ENCODE measurements around the gene NPAS3. TPM values are rescaled to one million over a fixed set of nuclear protein-coding genes. Genes with fewer than 3 reads are reported as not detected.

The NPAS3 gene
- total RNA-seq, 3 donors from 2014 or later = 0.26 TPM; not detected in 2

DNA sequence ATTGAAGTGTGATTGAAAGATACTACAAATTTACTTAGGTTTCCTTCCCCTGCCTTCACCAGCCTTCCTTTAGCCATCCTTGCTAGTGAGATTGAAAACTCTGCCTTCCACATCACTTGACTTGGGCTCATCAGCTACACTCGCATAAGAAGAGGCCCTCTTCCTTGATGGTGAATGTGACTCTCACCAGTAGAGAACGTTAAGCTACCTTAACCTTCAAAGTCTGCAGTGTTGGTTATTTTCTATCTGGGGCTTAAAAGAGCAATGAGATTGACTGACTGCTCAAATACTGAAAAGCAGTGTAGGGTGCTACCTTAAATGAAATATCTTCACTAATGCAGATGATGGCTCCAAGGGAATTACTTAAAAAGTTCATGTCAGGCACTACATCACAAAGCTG is 740.3 kb downstream of the NPAS3 start:
- DNase-seq (no peak), ATAC-seq (no peak)
- no peaks in the 10 kb centered on the region for H3K36me3 Mint-ChIP-seq (ENCODE audit: insufficient read depth)
- no peaks in the 10 kb centered on the region for H3K27me3 Mint-ChIP-seq (ENCODE audit: low read depth)
- H3K4me3 Mint-ChIP-seq = no peak overlapping the region
- H3K9me3 Mint-ChIP-seq = no peaks in the 10 kb centered on the region
- no peaks in the 10 kb centered on the region for H3K4me1 Mint-ChIP-seq (ENCODE audit: low read depth)

DNA sequence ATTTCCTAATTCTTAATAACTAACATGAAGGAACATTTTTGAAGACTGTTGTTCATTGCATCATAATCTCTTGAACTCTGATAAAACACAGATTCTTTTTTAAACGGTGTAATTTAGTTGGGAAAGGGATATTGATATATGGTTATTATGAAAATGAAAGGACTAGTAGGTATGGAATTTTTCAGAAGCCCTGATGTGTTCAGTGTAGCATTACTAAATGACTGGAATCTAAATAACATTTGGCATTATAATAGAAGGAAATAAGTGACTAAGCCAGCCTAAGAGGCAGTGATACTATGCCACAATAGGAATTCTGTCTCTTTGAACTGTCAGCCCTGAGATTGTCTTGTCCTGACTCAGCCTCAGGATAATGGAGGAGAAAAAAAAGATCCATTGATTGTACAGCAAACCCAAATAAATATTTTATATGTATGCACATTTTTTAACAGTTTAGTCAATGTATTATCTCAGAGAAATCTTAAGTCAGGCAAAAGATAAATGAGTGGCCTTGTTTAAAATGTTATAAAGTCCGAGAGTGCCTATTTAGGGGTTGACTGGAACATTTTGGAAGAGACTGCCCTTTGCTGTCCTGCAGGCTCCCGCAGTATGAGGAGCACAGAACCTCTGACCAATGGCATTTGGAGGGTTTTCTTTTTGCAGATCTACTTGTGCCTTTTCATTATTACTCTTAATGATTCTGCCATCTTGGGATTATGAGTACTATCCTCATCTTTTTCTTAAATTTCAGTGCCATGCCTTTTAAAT is 741.0 kb downstream of the NPAS3 start:
- H3K4me3 Mint-ChIP-seq = no peak overlapping the region
- no peak for ATAC-seq
- no peaks in the 10 kb centered on the region for H3K36me3 Mint-ChIP-seq (ENCODE audit: insufficient read depth)
- H3K27me3 Mint-ChIP-seq (ENCODE audit: low read depth) = no peaks in the 10 kb centered on the region
- H3K4me1 Mint-ChIP-seq (ENCODE audit: low read depth) = no peaks in the 10 kb centered on the region
- no peaks in the 10 kb centered on the region for H3K9me3 Mint-ChIP-seq
- DNase-seq = no peak

DNA sequence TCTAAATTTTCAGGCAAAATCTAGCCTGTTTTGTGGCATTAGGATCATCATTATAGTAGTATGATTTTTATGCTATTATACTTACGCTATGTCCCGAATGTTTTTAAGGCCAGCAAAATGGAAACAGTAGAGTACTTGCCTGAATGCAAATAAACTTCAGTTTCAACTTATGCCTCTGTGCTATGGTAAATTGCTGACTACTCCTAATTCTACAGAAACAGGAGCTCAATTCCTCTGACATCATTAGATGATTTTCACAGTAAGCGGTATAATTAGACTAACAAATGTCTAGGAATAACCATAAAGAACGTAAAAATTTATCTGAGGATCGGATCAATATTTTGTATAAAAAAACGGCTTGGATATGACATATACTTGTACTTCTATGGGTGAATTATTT is 742.2 kb downstream of the NPAS3 start:
- no peak overlapping the region for H3K4me3 Mint-ChIP-seq
- H3K9me3 Mint-ChIP-seq = no peaks in the 10 kb centered on the region
- DNase-seq = no peak
- H3K27me3 Mint-ChIP-seq (ENCODE audit: low read depth) = no peaks in the 10 kb centered on the region
- H3K36me3 Mint-ChIP-seq (ENCODE audit: insufficient read depth) = no peaks in the 10 kb centered on the region
- no peak for ATAC-seq
- H3K4me1 Mint-ChIP-seq (ENCODE audit: low read depth) = no peaks in the 10 kb centered on the region

DNA sequence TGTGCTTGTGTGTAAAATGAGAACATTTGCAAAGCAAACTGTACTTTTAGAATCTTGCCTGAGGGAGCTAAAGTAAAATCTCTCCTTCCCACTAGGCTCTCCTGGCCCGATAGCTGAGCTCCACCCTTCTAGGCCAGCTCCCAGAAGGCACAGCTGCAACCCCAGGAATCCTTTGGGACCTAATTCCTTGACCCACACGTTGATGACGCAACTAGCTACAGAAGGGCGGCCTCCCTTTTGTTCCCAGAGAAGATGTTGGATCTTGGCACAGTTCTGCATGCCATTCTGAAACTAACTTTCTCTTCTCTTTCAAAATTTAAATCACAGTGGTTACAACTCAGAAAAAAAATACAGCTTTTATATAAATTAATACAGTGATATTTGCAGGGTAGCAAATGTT is 744.1 kb downstream of the NPAS3 start:
- Mint-ChIP-seq H3K4me3 (no peak overlapping the region), H3K36me3 (ENCODE audit: insufficient read depth) (no peaks in the 10 kb centered on the region), H3K9me3 (no peaks in the 10 kb centered on the region), H3K27me3 (ENCODE audit: low read depth) (no peaks in the 10 kb centered on the region), H3K4me1 (ENCODE audit: low read depth) (no peaks in the 10 kb centered on the region)
- no peak for DNase-seq
- ATAC-seq = no peak

DNA sequence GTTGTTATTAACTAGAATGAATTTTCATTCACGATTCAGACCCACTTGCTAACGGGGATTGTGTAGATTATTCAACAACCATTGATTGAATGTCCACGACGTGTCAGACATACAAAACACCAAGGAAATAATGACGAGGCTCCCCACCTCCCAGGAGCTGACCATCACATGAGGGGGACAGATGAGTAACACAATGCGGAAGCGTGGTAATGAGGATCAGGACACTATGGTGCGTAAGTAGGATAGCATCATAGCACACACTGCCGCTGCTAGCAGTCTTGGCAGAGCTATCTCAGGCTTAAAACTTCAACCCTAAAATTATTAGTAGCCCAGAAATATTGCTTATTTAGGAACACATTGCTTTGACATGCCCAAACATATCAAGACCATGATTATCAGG is 746.3 kb downstream of the NPAS3 start:
- ATAC-seq (no peak), DNase-seq (no peak)
- H3K4me3 Mint-ChIP-seq = no peak overlapping the region

DNA sequence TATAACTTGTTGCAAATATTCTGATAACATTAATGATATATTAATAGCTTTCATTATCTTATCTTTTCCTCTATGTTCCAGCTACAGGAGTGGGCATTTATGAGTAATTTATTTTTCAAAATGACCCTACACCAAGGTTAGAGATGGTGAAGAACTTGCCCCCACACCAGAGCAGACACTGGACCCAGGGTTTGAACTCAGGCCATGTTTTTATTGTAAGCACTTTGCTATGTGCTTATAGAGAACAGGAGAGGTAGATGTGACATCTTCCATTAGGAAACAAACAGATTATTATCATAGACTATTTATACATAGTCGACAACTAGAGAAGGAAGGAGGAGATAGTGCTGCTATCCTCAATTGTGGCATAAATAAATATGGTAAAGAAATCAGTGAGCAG is 747.0 kb downstream of the NPAS3 start:
- no peaks in the 10 kb centered on the region for H3K27me3 Mint-ChIP-seq (ENCODE audit: low read depth)
- no peak for DNase-seq
- no peaks in the 10 kb centered on the region for H3K36me3 Mint-ChIP-seq (ENCODE audit: insufficient read depth)
- no peaks in the 10 kb centered on the region for H3K9me3 Mint-ChIP-seq
- no peak for ATAC-seq
- H3K4me3 Mint-ChIP-seq = no peak overlapping the region
- no peaks in the 10 kb centered on the region for H3K4me1 Mint-ChIP-seq (ENCODE audit: low read depth)

More for the DNA sequence above, 746.3 kb downstream of the NPAS3 start:
- Mint-ChIP-seq H3K27me3 (ENCODE audit: low read depth) (no peaks in the 10 kb centered on the region), H3K36me3 (ENCODE audit: insufficient read depth) (no peaks in the 10 kb centered on the region), H3K4me1 (ENCODE audit: low read depth) (no peaks in the 10 kb centered on the region), H3K9me3 (no peaks in the 10 kb centered on the region)

DNA sequence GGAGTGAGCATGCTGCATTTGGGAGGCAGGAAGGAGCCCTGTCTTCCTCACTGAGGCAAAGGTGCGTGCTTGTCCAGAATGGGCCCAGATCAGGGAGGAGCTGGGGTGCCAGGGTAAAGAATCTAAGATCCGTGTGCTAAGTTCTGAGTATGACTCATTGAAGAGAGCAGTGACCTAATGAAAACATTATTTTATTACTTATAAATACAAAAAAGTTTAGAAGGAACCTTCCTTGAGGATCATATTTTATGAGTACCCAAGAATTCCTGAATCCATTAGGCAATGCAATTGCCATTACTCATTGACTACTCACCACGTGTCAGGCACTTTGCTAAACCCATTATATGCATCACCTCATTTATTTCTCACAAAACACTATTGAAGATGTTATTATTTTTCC is 747.5 kb downstream of the NPAS3 start:
- Mint-ChIP-seq H3K36me3 (ENCODE audit: insufficient read depth) (no peaks in the 10 kb centered on the region), H3K4me3 (no peak overlapping the region), H3K27me3 (ENCODE audit: low read depth) (no peaks in the 10 kb centered on the region), H3K9me3 (no peaks in the 10 kb centered on the region), H3K4me1 (ENCODE audit: low read depth) (no peaks in the 10 kb centered on the region)
- ATAC-seq (no peak), DNase-seq (no peak)

DNA sequence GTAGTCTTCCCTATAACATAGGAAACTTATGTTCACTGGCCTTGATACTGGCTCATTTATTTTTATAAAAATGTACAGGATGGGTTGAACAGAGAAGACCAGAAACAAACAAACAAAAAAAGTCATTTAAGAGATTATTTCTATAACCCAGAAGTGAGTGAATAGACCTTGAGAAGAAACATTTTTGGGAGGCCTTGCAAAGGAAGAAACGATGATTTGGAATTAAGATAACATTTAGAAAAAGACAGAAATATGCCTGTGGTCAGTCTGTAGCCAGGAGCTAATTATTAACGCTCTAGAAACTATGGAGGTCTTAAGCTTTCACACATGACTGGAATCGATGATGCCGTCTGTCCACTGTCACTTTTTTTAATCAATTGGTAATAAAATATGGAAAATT is 748.2 kb downstream of the NPAS3 start:
- Mint-ChIP-seq H3K36me3 (ENCODE audit: insufficient read depth) (no peaks in the 10 kb centered on the region), H3K4me3 (no peak overlapping the region), H3K4me1 (ENCODE audit: low read depth) (no peaks in the 10 kb centered on the region), H3K9me3 (no peaks in the 10 kb centered on the region), H3K27me3 (ENCODE audit: low read depth) (no peaks in the 10 kb centered on the region)
- DNase-seq (no peak), ATAC-seq (no peak)

DNA sequence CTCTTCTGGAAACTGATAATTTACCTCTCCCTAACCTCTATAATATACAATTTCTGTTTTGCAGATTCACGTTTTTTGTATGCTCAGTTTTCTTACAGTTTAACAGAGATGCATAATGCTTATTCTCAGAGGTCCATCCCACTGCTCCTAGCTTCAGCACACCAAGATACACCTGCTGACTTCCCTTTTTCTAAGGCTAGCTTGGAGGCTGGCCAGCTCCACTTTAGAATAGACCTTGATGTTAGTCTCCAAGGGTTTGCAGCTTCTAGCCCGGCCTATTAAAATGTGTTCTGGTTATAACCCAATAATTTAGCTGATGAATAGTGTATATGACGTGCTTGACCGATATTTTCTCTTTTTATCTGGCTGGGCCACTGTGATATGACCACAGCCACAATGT is 751.0 kb downstream of the NPAS3 start:
- DNase-seq = no peak
- Mint-ChIP-seq H3K36me3 (ENCODE audit: insufficient read depth) (no peaks in the 10 kb centered on the region), H3K4me3 (no peak overlapping the region), H3K27me3 (ENCODE audit: low read depth) (no peaks in the 10 kb centered on the region), H3K4me1 (ENCODE audit: low read depth) (no peaks in the 10 kb centered on the region), H3K9me3 (no peaks in the 10 kb centered on the region)
- no peak for ATAC-seq

DNA sequence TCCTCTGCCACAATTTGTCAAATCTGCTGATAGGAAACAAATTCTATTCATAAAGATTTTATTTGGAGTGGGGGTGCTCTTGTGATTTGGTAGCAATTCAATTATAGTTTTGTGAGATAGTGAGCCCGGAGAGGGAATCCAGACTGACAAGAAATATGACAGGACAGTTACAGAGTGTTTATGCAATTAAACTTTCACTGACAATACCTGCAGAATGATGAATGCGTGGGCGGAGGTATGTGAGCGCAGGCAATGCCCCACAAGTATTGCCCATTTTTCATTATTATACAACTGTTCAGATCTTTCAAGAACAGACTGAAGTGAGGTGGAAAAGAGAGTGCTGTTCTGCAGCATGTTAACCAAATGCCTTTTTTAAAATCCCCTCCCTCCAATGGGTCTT is 753.2 kb downstream of the NPAS3 start:
- Mint-ChIP-seq H3K27me3 (ENCODE audit: low read depth) (no peaks in the 10 kb centered on the region), H3K4me3 (no peak overlapping the region), H3K4me1 (ENCODE audit: low read depth) (no peaks in the 10 kb centered on the region), H3K9me3 (no peaks in the 10 kb centered on the region), H3K36me3 (ENCODE audit: insufficient read depth) (no peaks in the 10 kb centered on the region)
- ATAC-seq (no peak), DNase-seq (no peak)

DNA sequence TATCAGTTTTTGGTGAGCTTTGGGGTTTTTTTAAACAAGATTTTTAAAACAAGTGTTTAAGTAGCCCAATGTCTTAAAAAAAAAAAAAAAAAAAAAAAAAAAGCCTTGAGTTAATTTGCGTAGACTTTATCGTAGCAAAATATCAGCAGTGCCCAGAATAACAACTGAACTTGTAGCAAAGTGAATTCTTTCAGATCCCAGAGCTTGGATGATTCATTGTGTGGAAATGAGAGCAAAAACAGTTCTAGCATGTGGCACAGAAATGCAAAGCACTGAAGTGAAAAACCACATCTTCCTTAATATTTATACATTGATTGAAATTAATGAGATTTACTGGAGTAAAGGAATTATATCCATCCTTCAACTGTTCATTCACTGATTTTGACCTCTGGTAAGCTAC is 754.1 kb downstream of the NPAS3 start:
- ATAC-seq (no peak), DNase-seq (no peak)
- Mint-ChIP-seq H3K4me3 (no peak overlapping the region), H3K36me3 (ENCODE audit: insufficient read depth) (no peaks in the 10 kb centered on the region), H3K27me3 (ENCODE audit: low read depth) (no peaks in the 10 kb centered on the region), H3K9me3 (no peaks in the 10 kb centered on the region), H3K4me1 (ENCODE audit: low read depth) (no peaks in the 10 kb centered on the region)

DNA sequence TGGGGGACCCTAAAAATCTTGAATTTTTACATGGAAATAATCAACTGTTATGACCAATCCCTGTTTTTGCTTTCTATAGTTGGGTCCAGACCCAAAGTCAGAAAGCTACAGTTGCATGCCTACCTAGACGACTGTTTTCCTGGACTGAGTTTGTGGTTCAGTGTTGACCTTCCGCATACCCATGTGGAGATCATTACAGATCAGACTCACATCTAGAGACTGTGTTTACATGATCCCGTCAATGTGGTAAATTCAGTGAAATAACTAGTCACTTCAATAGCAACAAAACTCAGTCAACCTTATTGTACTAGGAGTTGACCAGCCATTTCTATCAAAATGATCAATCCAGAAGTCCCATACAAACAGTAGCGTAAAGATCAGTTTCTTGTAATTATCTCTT is 754.6 kb downstream of the NPAS3 start:
- H3K27me3 Mint-ChIP-seq (ENCODE audit: low read depth) = no peaks in the 10 kb centered on the region
- DNase-seq (no peak), ATAC-seq (no peak)
- H3K4me1 Mint-ChIP-seq (ENCODE audit: low read depth) = no peaks in the 10 kb centered on the region
- no peaks in the 10 kb centered on the region for H3K9me3 Mint-ChIP-seq
- H3K36me3 Mint-ChIP-seq (ENCODE audit: insufficient read depth) = no peaks in the 10 kb centered on the region
- H3K4me3 Mint-ChIP-seq = no peak overlapping the region

DNA sequence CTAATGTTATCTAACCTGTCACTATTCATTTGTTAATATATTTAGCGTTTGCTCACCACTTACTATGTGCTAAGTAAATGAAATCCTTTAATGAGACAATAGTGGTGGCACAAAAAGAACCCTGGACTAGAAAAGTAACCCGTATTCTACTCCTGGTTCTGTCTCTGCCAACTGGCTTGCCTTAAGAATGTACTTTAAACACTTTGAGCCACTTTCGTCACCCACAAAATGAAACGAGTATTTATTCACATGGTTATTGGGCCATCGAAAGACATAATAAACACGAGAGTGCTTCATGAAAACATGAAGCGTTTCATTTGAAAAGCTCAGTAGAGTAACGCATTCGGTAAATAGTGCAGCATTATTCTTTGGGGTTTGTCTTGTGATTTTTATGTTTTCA is 757.5 kb downstream of the NPAS3 start:
- H3K36me3 Mint-ChIP-seq (ENCODE audit: insufficient read depth) = no peaks in the 10 kb centered on the region
- ATAC-seq = no peak
- H3K4me1 Mint-ChIP-seq (ENCODE audit: low read depth) = no peaks in the 10 kb centered on the region
- no peak overlapping the region for H3K4me3 Mint-ChIP-seq
- peaks cover 2% of the 10 kb centered on the region for H3K27me3 Mint-ChIP-seq (ENCODE audit: low read depth)
- H3K9me3 Mint-ChIP-seq = no peaks in the 10 kb centered on the region
- DNase-seq = no peak

DNA sequence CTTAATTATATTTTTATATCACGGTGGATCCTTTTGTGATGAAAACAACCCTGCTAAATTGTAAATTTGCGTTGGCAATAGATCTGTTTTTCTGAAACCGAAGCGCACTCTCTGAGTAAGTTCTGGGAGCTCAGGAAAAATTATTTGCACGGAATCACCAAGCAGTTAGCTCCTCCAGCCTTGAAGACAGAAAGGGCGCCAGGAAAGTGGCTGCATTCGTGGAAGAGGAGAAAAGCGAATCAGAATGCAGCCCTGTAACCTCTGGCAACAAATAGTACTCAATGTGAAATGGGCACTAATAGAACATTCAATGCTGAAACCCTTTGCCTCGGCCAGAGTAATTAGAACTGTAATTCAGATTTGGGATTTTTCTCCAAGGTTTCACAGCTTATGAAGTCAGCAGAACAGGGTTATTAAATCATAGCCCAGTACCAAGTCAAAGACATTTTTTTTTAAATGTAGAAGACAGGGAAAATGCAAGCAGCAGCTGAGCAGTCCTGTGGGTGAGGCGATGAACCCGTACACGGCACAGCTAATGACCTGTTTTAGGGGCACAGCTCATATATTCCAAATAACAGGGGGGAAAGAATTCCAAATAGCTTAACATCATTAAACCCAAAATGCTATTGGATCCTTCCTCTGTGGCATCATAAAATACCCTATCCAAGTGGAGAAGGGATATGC is 760.8 kb downstream of the NPAS3 start:
- H3K27me3 Mint-ChIP-seq (ENCODE audit: low read depth) = peaks cover 2% of the 10 kb centered on the region
- no peaks in the 10 kb centered on the region for H3K36me3 Mint-ChIP-seq (ENCODE audit: insufficient read depth)
- no peak overlapping the region for H3K4me3 Mint-ChIP-seq
- ATAC-seq (no peak), DNase-seq (no peak)
- H3K4me1 Mint-ChIP-seq (ENCODE audit: low read depth) = no peaks in the 10 kb centered on the region
- H3K9me3 Mint-ChIP-seq = no peaks in the 10 kb centered on the region

DNA sequence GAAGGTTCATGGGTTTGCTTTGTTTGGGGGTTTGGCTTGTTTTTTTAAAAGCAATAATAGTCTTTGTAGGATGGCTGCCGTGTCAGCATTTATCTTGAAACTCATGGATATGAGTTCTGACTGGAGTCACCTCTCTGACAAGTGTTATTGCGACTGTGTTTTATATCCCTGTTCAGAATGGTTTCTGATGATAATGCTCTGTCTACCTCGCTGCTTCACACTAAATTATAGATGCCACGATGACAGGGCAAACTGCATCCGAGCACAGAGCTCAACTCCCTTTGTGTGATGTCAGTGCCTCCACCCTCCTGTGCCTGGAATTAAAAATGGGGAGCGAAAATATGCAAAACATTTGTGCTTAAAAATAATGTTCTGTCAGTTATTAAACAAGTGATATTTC is 761.4 kb downstream of the NPAS3 start:
- ATAC-seq = no peak
- H3K4me3 Mint-ChIP-seq = no peak overlapping the region
- H3K4me1 Mint-ChIP-seq (ENCODE audit: low read depth) = no peaks in the 10 kb centered on the region
- no peaks in the 10 kb centered on the region for H3K9me3 Mint-ChIP-seq
- H3K27me3 Mint-ChIP-seq (ENCODE audit: low read depth) = peaks cover 2% of the 10 kb centered on the region
- no peaks in the 10 kb centered on the region for H3K36me3 Mint-ChIP-seq (ENCODE audit: insufficient read depth)
- no peak for DNase-seq

Measured in activated T-cell treated with anti-CD3 and anti-CD28 coated beads, Interleukin-2, amount 50 U/mL, for 4 hours (primary cell).